ENCODE results near the gene LSP1. TPM values are rescaled to one million over a fixed set of nuclear protein-coding genes. Genes with fewer than 3 reads are reported as not detected.

The LSP1 gene
- total and polyA plus RNA-seq, 4 donors, result 5.0 to 7.7 (median 5.7) TPM

DNA sequence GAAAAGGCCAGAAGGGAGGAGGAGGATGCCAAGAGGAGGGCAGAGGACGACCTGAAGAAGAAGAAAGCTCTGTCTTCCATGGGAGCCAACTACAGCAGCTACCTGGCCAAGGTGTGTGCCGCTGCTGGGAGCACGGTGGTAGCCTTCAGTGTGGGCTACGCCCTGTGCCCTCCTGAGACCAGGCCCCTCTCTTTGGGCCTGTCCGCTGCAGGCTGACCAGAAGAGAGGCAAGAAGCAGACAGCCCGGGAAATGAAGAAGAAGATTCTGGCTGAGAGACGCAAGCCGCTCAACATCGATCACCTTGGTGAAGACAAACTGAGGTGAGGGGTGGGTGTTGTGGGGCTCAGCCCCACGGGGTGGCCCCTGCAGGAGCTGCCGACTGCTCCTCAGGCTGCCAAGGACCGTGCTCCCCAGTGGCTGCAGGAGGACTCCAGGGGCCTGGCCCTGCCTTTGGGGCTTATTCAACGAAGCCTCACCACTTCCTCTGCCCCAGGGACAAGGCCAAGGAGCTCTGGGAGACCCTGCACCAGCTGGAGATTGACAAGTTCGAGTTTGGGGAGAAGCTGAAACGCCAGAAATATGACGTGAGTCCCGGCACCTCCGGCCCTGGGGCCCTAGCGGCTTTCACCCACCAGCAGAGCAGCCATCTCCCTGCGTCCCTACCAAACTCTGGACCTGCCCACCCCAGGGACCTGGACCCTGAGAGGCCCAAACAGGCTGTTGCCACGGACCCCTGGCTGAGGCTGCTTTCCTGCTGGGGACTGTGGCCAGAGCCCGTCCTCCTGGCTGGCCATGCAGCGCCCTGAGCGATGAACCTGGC lies 81.7 kb downstream of the LSP1 start:
- Histone ChIP-seq H3K4me1 (ENCODE audit: control insufficient read depth in 4 of 4, insufficient read depth in 4 of 4, low read length in 3 of 4) (no peaks in the 10 kb centered on the region), H3K9me3 (ENCODE audit: control insufficient read depth in 4 of 4, low read length in 3 of 4) (no peaks in the 10 kb centered on the region), H3K9ac (ENCODE audit: low read depth in 1 of 2, low read length in 2 of 2) (no peak overlapping the region), H3K36me3 (ENCODE audit: control insufficient read depth in 4 of 4, insufficient read depth in 3 of 4, low read depth in 1 of 4, low read length in 3 of 4) (no peaks in the 10 kb centered on the region), H3K27ac (ENCODE audit: low read depth in 1 of 2, low read length in 2 of 2) (no peak overlapping the region), H3K4me3 (ENCODE audit: low read depth in 1 of 3, low read length in 3 of 3) (no peak overlapping the region), H3K27me3 (ENCODE audit: control insufficient read depth in 4 of 4, insufficient read depth in 4 of 4, low read length in 3 of 4) (no peaks in the 10 kb centered on the region)
- TF ChIP-seq, protein P1, sequence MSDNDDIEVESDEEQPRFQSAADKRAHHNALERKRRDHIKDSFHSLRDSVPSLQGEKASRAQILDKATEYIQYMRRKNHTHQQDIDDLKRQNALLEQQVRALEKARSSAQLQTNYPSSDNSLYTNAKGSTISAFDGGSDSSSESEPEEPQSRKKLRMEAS (IDR thresholded peaks at IDR 0.05), result no peak
- no peak for TF ChIP-seq JUND (IDR thresholded peaks at IDR 0.05)
- DNase-seq (ENCODE audit: low spot score), result no peak
- 74% methylated on average over 24 of the region's 24 CpGs for WGBS

DNA sequence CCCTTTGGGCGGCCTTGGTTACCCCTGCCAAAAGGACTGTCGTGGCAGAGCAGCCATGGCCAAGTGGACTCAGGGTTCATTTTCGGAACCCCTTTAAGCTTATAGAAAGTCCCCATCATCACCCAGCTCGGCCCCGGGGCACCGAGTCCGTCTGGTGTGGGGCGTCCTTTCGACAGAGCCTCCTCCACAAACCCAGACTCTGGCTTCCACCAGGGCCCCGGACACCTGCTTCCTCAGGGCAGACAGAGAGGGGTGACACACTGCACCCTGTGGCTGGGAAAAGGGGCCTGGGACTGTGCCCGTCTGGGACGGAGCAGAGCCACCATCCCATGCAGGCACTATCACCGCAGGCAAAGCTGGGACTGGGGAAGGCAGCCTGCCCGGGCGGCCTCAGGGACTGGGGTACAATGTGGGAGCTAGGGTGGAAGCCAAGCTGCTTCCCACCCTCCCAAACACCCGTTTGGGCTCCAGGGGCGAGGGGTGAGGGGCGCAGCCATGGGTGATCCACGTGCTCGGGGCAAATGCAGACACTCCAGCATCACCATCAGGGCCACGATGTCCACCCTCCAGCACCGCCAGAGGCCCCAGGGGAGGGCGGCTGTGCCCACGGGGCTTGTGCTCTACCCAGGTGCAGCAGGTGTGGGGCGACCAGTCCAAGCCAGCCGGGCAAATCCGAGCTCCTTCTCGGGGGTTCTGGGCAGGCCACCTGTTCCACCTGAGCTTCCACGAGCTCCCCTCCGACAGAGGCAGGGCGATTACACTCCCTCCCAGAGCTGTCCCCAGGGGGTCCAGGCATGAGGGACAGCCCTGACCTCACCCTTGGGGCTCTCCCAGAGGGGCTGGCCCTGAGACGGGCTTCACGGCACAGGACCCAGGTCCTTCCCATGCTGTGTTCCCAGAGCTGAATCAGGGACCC lies 82.5 kb downstream of the LSP1 start:
- DNase-seq (ENCODE audit: low spot score), result no peak
- WGBS, result 87% methylated on average over 33 of the region's 33 CpGs
- H3K4me3 ChIP-seq (ENCODE audit: low read depth in 1 of 3, low read length in 3 of 3), result no peak overlapping the region

More for the DNA sequence above, 82.5 kb downstream of the LSP1 start:
- no peak overlapping the region for H3K27ac ChIP-seq (ENCODE audit: low read depth in 1 of 2, low read length in 2 of 2)
- H3K9ac ChIP-seq (ENCODE audit: low read depth in 1 of 2, low read length in 2 of 2), result no peak overlapping the region
- TF ChIP-seq JUND (IDR thresholded peaks at IDR 0.05) (no peak), RXRA (IDR thresholded peaks at IDR 0.05) (no peak), REST (IDR thresholded peaks at IDR 0.05) (no peak), GABPA (IDR thresholded peaks at IDR 0.05 in 1 of 2, conservative IDR thresholded peaks at IDR 0.05 in 1 of 2) (no peak), EGR1 (IDR thresholded peaks at IDR 0.05; ENCODE audit: low read depth in 2 of 2) (no peak)
- no peaks in the 10 kb centered on the region for H3K36me3 ChIP-seq (ENCODE audit: control insufficient read depth in 4 of 4, insufficient read depth in 3 of 4, low read depth in 1 of 4, low read length in 3 of 4)
- no peaks in the 10 kb centered on the region for H3K4me1 ChIP-seq (ENCODE audit: control insufficient read depth in 4 of 4, insufficient read depth in 4 of 4, low read length in 3 of 4)
- H3K27me3 ChIP-seq (ENCODE audit: control insufficient read depth in 4 of 4, insufficient read depth in 4 of 4, low read length in 3 of 4), result no peaks in the 10 kb centered on the region
- H3K9me3 ChIP-seq (ENCODE audit: control insufficient read depth in 4 of 4, low read length in 3 of 4), result no peaks in the 10 kb centered on the region

All from liver (tissue), 9 donors.